Psoas muscle (tissue), 8 donors: ENCODE measurements around the gene MPC1L. TPM values are rescaled to one million over a fixed set of nuclear protein-coding genes. Genes with fewer than 3 reads are reported as not detected.
A peak's percentile ranks its signal among the peaks of the same experiment; 100 is the strongest.

ENCODE experiments used
- ATAC-seq, 4 donors: fragments of 200-7000 bp; cut with Tn5 transposase; one replicate each; pipeline ENCODE4 v1.9.1; 2020; ENCODE audit warnings: moderate library complexity in 3 of 4, mild to moderate bottlenecking in 2 of 4
- DNase-seq, 2 donors: peaks; one replicate each; pipeline ENCODE4 v3.0.0-alpha.2; 2020
- H3K27ac ChIP-seq: fragments of 200-600 bp; one replicate; pipeline ENCODE4 v1.8.0; 2022
- H3K27me3 ChIP-seq, 3 donors: fragments of 200-600 bp in 1 of 3; one replicate each; pipeline versions ENCODE4 v1.6.1 to v1.8.0; 2013 to 2022; ENCODE audit warnings: low read length in 2 of 3, mild to moderate bottlenecking in 2 of 3, moderate library complexity in 1 of 3; ENCODE audit not compliant: insufficient read depth in 3 of 3
- H3K36me3 ChIP-seq, 2 donors: fragments of 200-600 bp in 1 of 2; one replicate each; pipeline versions ENCODE4 v1.6.1 to v1.8.0; 2013 to 2022; ENCODE audit warnings: low read depth in 1 of 2, mild to moderate bottlenecking in 1 of 2, moderate library complexity in 1 of 2; ENCODE audit not compliant: insufficient read depth in 1 of 2
- H3K4me1 ChIP-seq: fragments of 200-600 bp; one replicate; pipeline ENCODE4 v1.8.0; 2022
- H3K4me3 ChIP-seq: fragments of 200-600 bp; one replicate; pipeline ENCODE4 v1.8.0; 2022; ENCODE audit warnings: mild to moderate bottlenecking
- H3K9me3 ChIP-seq: fragments of 200-600 bp; one replicate; pipeline ENCODE4 v1.8.0; 2022
- WGBS, 3 donors: extraction: QIAGEN DNeasy Blood & Tissue Kit; methylation state at CpG; one replicate each; pipeline versions ENCODE4 v1.1.6 to v1.1.7; 2013; 5-methylcytosine and 5-hydroxymethylcytosine counted together
- intact Hi-C, 2 donors: fragments of 100-400 bp; cut with DNase I; formaldehyde crosslinking; loops; one replicate each; pipeline versions ENCODE4 v1.11.0 to v1.14.2; 2022
- polyA plus RNA-seq, 3 donors: library from polyadenylated mRNA; stranded (reverse); fragments of 200-250 nt; gene quantifications; one replicate each; pipeline ENCODE4 v1.2.3, GENCODE V29; 2013
- total RNA-seq, 4 donors: library from RNA; stranded (reverse); fragmentation: NEBNext Ultra II Directional in 2 of 4; extraction: Animal tissue kit (Norgen Biotek cat#: 25700) in 2 of 4; gene quantifications; one replicate each; pipeline versions ENCODE4 v1.2.1 to v1.2.4, GENCODE V29; 2021 to 2023
- TF ChIP-seq, protein P1 (sequence below): fragments of 200-600 bp; IDR thresholded peaks from one replicate; pipeline ENCODE4 v1.8.0; 2022; ENCODE audit warnings: antibody characterized with exemption
- donor health status: healthy with polysubstance abuse.
- donor health status: DM: no; HTN: no; CAD: no; lungs with moderate emphysema.
- donor health status: Bipolar disorder and iron deficiency.
- donor health status: healthy.
- donor health status: DM: yes; HTN: yes; CAD: no.
- donor health status: DM: no; HTN: no; CAD: no.
- donor health status: DM: no; HTN: no; CAD: no.
- donor health status: DM: yes; HTN: yes; CAD: no.

Gene MPC1L
- total and polyA plus RNA-seq, 7 donors: not detected

DNA sequence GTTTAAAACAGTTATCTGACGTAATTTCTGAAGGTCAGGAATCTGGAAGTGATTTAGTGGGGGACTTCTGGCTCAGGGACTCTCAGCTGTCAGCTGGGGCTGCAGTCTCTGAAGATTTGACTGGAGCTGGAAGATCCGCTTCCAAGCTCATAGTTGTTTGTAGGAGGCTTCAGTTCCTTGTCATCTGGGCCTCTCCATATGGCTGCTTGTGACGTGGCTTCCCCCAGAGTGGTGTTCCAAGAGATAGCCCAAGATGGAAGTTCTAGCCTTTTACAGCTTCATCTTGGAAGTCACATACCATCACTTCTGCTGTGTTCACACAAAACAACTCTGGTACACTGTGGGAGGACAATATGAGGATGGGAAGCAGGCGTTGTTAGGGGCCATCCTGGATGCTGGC lies 2.1 kb downstream of the MPC1L start:
- Histone ChIP-seq H3K4me1 (no peaks in the 10 kb centered on the region), H3K9me3 (peaks cover 6% of the 10 kb centered on the region), H3K27me3 (peaks cover 0 to 13% (median 0%) of the 10 kb centered on the region in 3 donors), H3K36me3 (peaks cover 0 to 30% of the 10 kb centered on the region in 2 donors), H3K4me3 (no peak overlapping the region), H3K27ac (no peak overlapping the region)
- 81 to 96% (median 84%) methylated on average over 4 of the region's 4 CpGs for WGBS, 3 donors
- DNase-seq (no peak), ATAC-seq (no peak)
- TF ChIP-seq, protein P1, sequence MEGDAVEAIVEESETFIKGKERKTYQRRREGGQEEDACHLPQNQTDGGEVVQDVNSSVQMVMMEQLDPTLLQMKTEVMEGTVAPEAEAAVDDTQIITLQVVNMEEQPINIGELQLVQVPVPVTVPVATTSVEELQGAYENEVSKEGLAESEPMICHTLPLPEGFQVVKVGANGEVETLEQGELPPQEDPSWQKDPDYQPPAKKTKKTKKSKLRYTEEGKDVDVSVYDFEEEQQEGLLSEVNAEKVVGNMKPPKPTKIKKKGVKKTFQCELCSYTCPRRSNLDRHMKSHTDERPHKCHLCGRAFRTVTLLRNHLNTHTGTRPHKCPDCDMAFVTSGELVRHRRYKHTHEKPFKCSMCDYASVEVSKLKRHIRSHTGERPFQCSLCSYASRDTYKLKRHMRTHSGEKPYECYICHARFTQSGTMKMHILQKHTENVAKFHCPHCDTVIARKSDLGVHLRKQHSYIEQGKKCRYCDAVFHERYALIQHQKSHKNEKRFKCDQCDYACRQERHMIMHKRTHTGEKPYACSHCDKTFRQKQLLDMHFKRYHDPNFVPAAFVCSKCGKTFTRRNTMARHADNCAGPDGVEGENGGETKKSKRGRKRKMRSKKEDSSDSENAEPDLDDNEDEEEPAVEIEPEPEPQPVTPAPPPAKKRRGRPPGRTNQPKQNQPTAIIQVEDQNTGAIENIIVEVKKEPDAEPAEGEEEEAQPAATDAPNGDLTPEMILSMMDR: no peak
- intact Hi-C loops: no loop called here

DNA sequence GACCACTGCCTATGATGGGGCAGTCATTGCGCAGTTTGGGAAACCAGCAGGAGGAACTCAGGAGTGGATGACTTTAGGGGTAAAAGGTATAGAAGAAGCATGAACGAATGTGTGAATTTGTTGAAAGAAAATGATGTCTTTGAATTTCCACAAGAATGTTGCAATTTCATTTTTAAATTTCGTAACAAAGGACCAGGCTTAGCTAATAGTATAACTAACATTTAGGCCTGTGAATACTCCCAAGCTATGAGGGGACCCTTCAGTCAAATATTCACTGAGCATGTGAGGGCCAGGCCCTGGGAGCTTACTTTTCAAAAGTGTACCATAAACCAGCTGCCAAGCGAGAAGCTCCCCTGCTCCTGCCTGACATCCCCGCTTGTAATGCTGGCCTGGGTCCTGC lies 5.3 kb downstream of the MPC1L start:
- peaks cover 0 to 59% of the 10 kb centered on the region in 2 donors for H3K36me3 ChIP-seq
- H3K27ac ChIP-seq: no peak overlapping the region
- no peaks in the 10 kb centered on the region for H3K4me1 ChIP-seq
- intact Hi-C loops: no loop called here
- H3K27me3 ChIP-seq: peaks cover 0 to 9% (median 0%) of the 10 kb centered on the region in 3 donors
- DNase-seq: no peak
- H3K9me3 ChIP-seq: peaks cover 3% of the 10 kb centered on the region
- ATAC-seq: no peak
- WGBS, 3 donors: 90 to 96% (median 95%) methylated on average over 4 to 5 of the region's 5 CpGs
- H3K4me3 ChIP-seq: no peak overlapping the region
- TF ChIP-seq, protein P1: no peak

DNA sequence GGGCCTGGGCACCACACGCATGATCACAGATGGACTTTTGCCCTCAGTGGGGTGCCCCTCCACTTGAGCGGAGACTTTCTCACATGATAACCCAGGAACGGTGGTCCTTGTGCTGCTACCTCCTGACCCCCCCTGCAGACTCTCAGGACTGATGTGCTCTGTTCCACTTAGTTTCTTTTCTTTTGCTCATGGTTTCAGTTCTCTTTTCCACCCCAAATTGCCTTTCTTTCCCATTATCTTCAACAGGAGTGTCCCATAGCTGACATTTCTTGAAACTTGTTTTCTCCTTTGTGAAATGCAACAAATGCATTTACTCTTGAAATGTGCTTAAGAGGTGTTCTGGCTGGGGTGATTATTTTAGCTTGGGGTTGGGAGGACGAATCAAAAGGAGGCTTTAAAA lies 9.0 kb downstream of the MPC1L start:
- H3K9me3 ChIP-seq: no peaks in the 10 kb centered on the region
- H3K4me3 ChIP-seq: no peak overlapping the region
- intact Hi-C loops: no loop called here
- WGBS, 3 donors: 86 to 97% (median 88%) methylated on average over 4 of the region's 4 CpGs
- no peak overlapping the region for H3K27ac ChIP-seq
- DNase-seq (no peak), ATAC-seq (no peak)
- TF ChIP-seq, protein P1: no peak
- peaks cover 2 to 96% of the 10 kb centered on the region in 2 donors for H3K36me3 ChIP-seq
- H3K4me1 ChIP-seq: no peaks in the 10 kb centered on the region
- H3K27me3 ChIP-seq: peaks cover 0 to 4% (median 0%) of the 10 kb centered on the region in 3 donors

DNA sequence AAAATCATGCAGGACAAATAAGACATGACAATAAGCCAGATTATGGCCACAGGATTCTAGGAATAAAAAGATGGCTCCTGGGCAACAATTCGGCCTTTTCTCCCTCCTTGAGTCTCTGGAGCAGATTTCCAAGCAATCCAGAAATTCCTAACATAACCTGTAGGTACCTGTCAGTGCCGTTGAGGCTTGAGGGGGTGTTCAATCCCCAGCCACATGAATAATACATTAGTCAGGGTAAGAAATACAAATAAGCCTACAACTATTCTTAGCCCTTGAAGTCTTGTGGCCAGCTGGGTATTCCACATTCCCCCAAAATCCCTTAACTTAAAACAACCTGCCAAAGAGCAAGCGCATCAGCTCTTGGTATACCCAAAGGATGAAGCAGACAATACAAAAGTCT lies 14.5 kb downstream of the MPC1L start:
- H3K4me1 ChIP-seq: no peaks in the 10 kb centered on the region
- ATAC-seq: no peak
- intact Hi-C loops: no loop called here
- TF ChIP-seq, protein P1: no peak
- peaks cover 0 to 7% (median 0%) of the 10 kb centered on the region in 3 donors for H3K27me3 ChIP-seq
- peaks cover 2 to 65% of the 10 kb centered on the region in 2 donors for H3K36me3 ChIP-seq
- no peak overlapping the region for H3K4me3 ChIP-seq
- DNase-seq: no peak
- no peak overlapping the region for H3K27ac ChIP-seq
- WGBS, 3 donors: 81 to 91% (median 89%) methylated on average over 3 of the region's 3 CpGs
- H3K9me3 ChIP-seq: no peaks in the 10 kb centered on the region

DNA sequence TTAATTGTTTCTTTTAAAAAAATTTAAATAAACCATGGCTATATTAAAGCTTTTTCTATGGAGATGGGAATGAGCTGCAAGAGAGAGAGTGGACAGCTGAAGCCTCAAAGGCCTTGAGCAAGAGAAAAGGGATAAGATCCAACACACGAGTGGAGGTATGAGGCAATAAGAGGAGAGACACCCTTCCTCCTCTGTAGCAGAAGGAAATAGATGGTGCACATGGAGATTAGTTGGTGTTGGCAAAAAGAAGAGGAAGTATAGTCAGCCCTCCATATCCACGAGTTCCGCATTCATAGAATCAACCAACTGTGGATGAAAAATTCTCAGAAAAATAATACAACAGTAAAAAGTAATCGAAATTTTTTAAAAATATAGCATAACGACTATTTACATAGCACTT lies 20.9 kb downstream of the MPC1L start:
- Histone ChIP-seq H3K4me3 (peak overlapping the region; percentile 45), H3K4me1 (peaks cover 16% of the 10 kb centered on the region), H3K36me3 (peaks cover 0 to 6% of the 10 kb centered on the region in 2 donors), H3K27me3 (peaks cover 0 to 4% (median 0%) of the 10 kb centered on the region in 3 donors), H3K9me3 (no peaks in the 10 kb centered on the region), H3K27ac (peak overlapping the region; percentile 55)
- intact Hi-C loops: no loop called here
- TF ChIP-seq, protein P1: no peak
- DNase-seq (no peak), ATAC-seq (peak in 3 of 4 donors; percentile 26 to 28 (median 27))
- 50 to 71% (median 54%) methylated on average over 5 of the region's 5 CpGs for WGBS, 3 donors
